ENCODE data around the gene KLHL3.

DNA sequence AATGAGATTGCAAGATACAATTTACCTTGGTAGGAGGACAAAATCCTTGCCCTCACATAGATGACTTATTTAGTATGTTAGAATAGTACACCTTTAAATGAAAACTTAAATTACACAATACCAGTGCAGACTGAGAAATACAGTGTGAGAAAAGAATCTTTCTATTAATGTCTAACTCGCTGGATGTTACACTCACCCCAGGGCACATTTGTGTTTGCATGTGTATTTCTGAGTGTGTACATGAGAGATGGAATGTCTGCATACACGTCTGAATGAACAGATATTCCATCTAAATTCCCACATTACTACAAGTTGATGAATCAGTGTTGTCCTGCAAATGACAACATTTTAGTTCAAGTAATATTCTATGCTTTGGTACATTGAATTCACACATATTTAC, 99.8 kb downstream of the KLHL3 start:
- TF ChIP-seq, protein P1, sequence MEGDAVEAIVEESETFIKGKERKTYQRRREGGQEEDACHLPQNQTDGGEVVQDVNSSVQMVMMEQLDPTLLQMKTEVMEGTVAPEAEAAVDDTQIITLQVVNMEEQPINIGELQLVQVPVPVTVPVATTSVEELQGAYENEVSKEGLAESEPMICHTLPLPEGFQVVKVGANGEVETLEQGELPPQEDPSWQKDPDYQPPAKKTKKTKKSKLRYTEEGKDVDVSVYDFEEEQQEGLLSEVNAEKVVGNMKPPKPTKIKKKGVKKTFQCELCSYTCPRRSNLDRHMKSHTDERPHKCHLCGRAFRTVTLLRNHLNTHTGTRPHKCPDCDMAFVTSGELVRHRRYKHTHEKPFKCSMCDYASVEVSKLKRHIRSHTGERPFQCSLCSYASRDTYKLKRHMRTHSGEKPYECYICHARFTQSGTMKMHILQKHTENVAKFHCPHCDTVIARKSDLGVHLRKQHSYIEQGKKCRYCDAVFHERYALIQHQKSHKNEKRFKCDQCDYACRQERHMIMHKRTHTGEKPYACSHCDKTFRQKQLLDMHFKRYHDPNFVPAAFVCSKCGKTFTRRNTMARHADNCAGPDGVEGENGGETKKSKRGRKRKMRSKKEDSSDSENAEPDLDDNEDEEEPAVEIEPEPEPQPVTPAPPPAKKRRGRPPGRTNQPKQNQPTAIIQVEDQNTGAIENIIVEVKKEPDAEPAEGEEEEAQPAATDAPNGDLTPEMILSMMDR (IDR thresholded peaks at IDR 0.05) = no peak
- TF ChIP-seq POLR2A (IDR thresholded peaks at IDR 0.05) = no peak

All from esophagus squamous epithelium (tissue), 4 donors.